HG03039 (cell line): Measurements from ENCODE around the gene CSNK1G1.
"Not testable (repeated sequence)": the region's sequence is repeated elsewhere in the genome, so short reads cannot be mapped to it uniquely, and the experiment has no call there.

Experiments
- ATAC-seq: cut with Tn5 transposase; IDR thresholded peaks from one replicate; pipeline ENCODE4 v1.9.1; 2021; ENCODE audit warnings: mild to moderate bottlenecking, moderate library complexity; ENCODE audit not compliant: unreplicated experiment

The CSNK1G1 gene

GRCh38 chr15:64138331-64138941, 217.5 kb downstream of the CSNK1G1 start:
- no peak for ATAC-seq

- no peak for ATAC-seq
Measured at GRCh38 chr15:64137226-64137833, 218.6 kb downstream of the CSNK1G1 start.

GRCh38 chr15:64136347-64136746, 219.6 kb downstream of the CSNK1G1 start:
- no peak for ATAC-seq

GRCh38 chr15:64134345-64134829, 221.6 kb downstream of the CSNK1G1 start:
- no peak for ATAC-seq

GRCh38 chr15:64133623-64134344, 222.2 kb downstream of the CSNK1G1 start:
- ATAC-seq, result no peak

- ATAC-seq, result no peak
Measured at GRCh38 chr15:64132217-64132616, 223.8 kb downstream of the CSNK1G1 start.

GRCh38 chr15:64131547-64131946, 224.4 kb downstream of the CSNK1G1 start:
- ATAC-seq, result no peak

- no peak for ATAC-seq
Measured at GRCh38 chr15:64130159-64130558, 225.8 kb downstream of the CSNK1G1 start.

- ATAC-seq, result no peak
Measured at GRCh38 chr15:64127521-64128270, 228.3 kb downstream of the CSNK1G1 start.

GRCh38 chr15:64125978-64126377, 230.0 kb downstream of the CSNK1G1 start:
- ATAC-seq, result no peak

GRCh38 chr15:64122936-64123351, 233.0 kb downstream of the CSNK1G1 start:
- no peak for ATAC-seq

GRCh38 chr15:64122444-64122843, 233.5 kb downstream of the CSNK1G1 start:
- no peak for ATAC-seq

- ATAC-seq, result no peak
Measured at GRCh38 chr15:64121614-64122013, 234.4 kb downstream of the CSNK1G1 start.

GRCh38 chr15:64120322-64120721, 235.7 kb downstream of the CSNK1G1 start:
- not testable (repeated sequence) for ATAC-seq

GRCh38 chr15:64117759-64118487, 238.1 kb downstream of the CSNK1G1 start:
- ATAC-seq, result no peak
